Suprapubic skin (tissue), 4 donors: ENCODE measurements around the gene DCAF17. TPM values are rescaled to one million over a fixed set of nuclear protein-coding genes. Genes with fewer than 3 reads are reported as not detected.

Experiments used
- DNase-seq, 2 donors: peaks; one replicate each; pipeline ENCODE4 v3.0.0-alpha.2; 2019; ENCODE audit warnings: low spot score in 2 of 2
- H3K27ac ChIP-seq: fragments of 200-600 bp; sonication (generic); one replicate; pipeline ENCODE4 v1.5.1; 2019
- H3K27me3 ChIP-seq: fragments of 200-600 bp; sonication (generic); one replicate; pipeline ENCODE4 v1.5.1; 2019
- H3K36me3 ChIP-seq: fragments of 200-600 bp; sonication (generic); one replicate; pipeline ENCODE4 v1.5.1; 2019
- H3K4me1 ChIP-seq: fragments of 200-600 bp; sonication (generic); one replicate; pipeline ENCODE4 v1.5.1; 2019
- H3K4me3 ChIP-seq: fragments of 200-600 bp; sonication (generic); one replicate; pipeline ENCODE4 v1.5.1; 2019; ENCODE audit warnings: mild to moderate bottlenecking
- H3K9me3 ChIP-seq: fragments of 200-600 bp; sonication (generic); one replicate; pipeline ENCODE4 v1.5.1; 2019
- CTCF ChIP-seq, 2 donors: fragments of 200-600 bp in 1 of 2; fragments of 450-650 bp in 1 of 2; sonication (generic) in 1 of 2; IDR thresholded peaks; one replicate each; pipeline ENCODE4 v1.5.1; 2016 to 2019; ENCODE audit warnings: antibody characterized with exemption in 2 of 2, mild to moderate bottlenecking in 1 of 2, moderate library complexity in 1 of 2
- EP300 ChIP-seq: sonication (generic); formaldehyde crosslinking; IDR thresholded peaks from one replicate; pipeline ENCODE4 v1.6.1; 2017; ENCODE audit warnings: antibody characterized with exemption
- POLR2A ChIP-seq, 2 donors: fragments of 450-650 bp; IDR thresholded peaks; one replicate each; pipeline ENCODE4 v1.6.1; 2017; ENCODE audit warnings: antibody characterized with exemption in 2 of 2, mild to moderate bottlenecking in 2 of 2, moderate library complexity in 2 of 2
- POLR2AphosphoS5 ChIP-seq, 3 donors: sonication (generic); formaldehyde crosslinking; IDR thresholded peaks; one replicate each; pipeline ENCODE4 v1.6.1; 2017; ENCODE audit warnings: antibody characterized with exemption in 3 of 3
- WGBS: methylation state at CpG from one replicate; pipeline ENCODE4 v1.1.5; 2018; 5-methylcytosine and 5-hydroxymethylcytosine counted together
- total RNA-seq, 4 donors: library from RNA; depleted of rRNA; stranded (reverse); fragments of >200 nt; gene quantifications; one replicate each; pipeline ENCODE4 v1.1.0, GENCODE V29; 2016

Gene DCAF17
- total RNA-seq, 4 donors from 2014 or later = 12.1 to 25.1 (median 15.1) TPM

- WGBS = 89% methylated on average over 2 of the region's 2 CpGs
- no peak for DNase-seq
- Histone ChIP-seq H3K9me3 (no peaks in the 10 kb centered on the region), H3K4me3 (no peak overlapping the region), H3K27me3 (no peaks in the 10 kb centered on the region), H3K27ac (no peak overlapping the region), H3K36me3 (peaks cover 62% of the 10 kb centered on the region), H3K4me1 (no peaks in the 10 kb centered on the region)
- no peak for TF ChIP-seq POLR2A (IDR thresholded peaks at IDR 0.05)
- TF ChIP-seq POLR2AphosphoS5 (IDR thresholded peaks at IDR 0.05) = no peak
- TF ChIP-seq CTCF (IDR thresholded peaks at IDR 0.05) = no peak
- TF ChIP-seq EP300 = no peak
Observed at GRCh38 chr2:171447675-171448074, 13.6 kb downstream of the DCAF17 start.

DNA sequence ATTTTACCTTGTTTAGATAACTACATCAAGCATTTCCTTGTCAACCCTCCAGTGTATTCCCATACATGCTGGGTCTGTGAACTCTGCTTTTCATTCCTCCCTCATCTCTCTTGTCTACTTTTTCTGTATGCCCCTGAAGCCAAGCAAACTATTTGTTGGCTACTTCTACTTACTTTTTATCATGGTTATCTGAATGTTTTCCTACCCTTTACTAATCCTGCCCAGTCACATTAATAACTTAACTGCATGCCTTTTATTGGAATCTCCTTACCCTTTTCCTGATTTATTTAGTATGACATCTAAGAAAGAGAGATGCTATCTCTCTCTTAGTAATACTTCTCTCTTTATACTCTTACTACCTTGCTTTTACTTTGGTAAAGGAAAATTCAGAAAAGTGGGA, 17.0 kb downstream of the DCAF17 start:
- TF ChIP-seq CTCF (IDR thresholded peaks at IDR 0.05) (no peak), EP300 (no peak), POLR2AphosphoS5 (IDR thresholded peaks at IDR 0.05) (no peak), POLR2A (IDR thresholded peaks at IDR 0.05) (no peak)
- peaks cover 78% of the 10 kb centered on the region for H3K36me3 ChIP-seq

GRCh38 chr2:171452773-171453172, 18.7 kb downstream of the DCAF17 start:
- Histone ChIP-seq H3K27me3 (no peaks in the 10 kb centered on the region), H3K4me1 (no peaks in the 10 kb centered on the region), H3K9me3 (peaks cover 4% of the 10 kb centered on the region), H3K4me3 (no peak overlapping the region), H3K27ac (no peak overlapping the region), H3K36me3 (peaks cover 85% of the 10 kb centered on the region)
- 93% methylated on average over 4 of the region's 4 CpGs for WGBS
- DNase-seq = no peak
- TF ChIP-seq POLR2AphosphoS5 (IDR thresholded peaks at IDR 0.05) (no peak), POLR2A (IDR thresholded peaks at IDR 0.05) (no peak), CTCF (IDR thresholded peaks at IDR 0.05) (no peak), EP300 (no peak)

More for the DNA sequence above, 17.0 kb downstream of the DCAF17 start:
- Histone ChIP-seq H3K27ac (no peak overlapping the region), H3K9me3 (peaks cover 4% of the 10 kb centered on the region), H3K4me1 (no peaks in the 10 kb centered on the region), H3K4me3 (no peak overlapping the region), H3K27me3 (no peaks in the 10 kb centered on the region)
- DNase-seq = no peak

GRCh38 chr2:171459498-171459897, 25.5 kb downstream of the DCAF17 start:
- no peaks in the 10 kb centered on the region for H3K4me1 ChIP-seq
- no peaks in the 10 kb centered on the region for H3K27me3 ChIP-seq
- peaks cover 4% of the 10 kb centered on the region for H3K9me3 ChIP-seq
- no peak for DNase-seq
- no peak overlapping the region for H3K27ac ChIP-seq
- peaks cover 56% of the 10 kb centered on the region for H3K36me3 ChIP-seq
- TF ChIP-seq POLR2A (IDR thresholded peaks at IDR 0.05) (no peak), EP300 (no peak), CTCF (IDR thresholded peaks at IDR 0.05) (no peak), POLR2AphosphoS5 (IDR thresholded peaks at IDR 0.05) (no peak)
- no peak overlapping the region for H3K4me3 ChIP-seq

DNA sequence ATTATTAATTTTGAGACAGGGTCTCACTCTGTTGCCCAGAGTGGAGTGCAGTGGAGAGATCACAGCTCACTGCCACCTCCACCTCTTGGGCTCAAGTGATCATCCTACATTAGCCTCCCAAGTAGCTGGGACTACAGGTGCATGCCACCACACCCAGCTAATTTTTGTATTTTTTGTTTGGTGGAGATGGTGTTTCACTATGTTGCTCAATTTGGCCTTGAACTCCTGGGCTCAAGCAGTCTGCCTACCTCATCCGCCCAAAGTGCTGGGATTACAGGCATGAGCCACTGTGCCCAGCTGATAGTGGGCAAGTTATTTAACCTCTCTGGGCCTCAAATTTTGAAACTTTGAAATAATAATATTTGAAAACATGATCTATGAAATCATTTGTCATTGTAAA, 26.5 kb downstream of the DCAF17 start:
- Histone ChIP-seq H3K27me3 (no peaks in the 10 kb centered on the region), H3K27ac (no peak overlapping the region), H3K4me1 (no peaks in the 10 kb centered on the region), H3K36me3 (peaks cover 46% of the 10 kb centered on the region), H3K4me3 (no peak overlapping the region), H3K9me3 (peaks cover under 1% of the 10 kb centered on the region)
- WGBS = 100% methylated on average over 1 of the region's 1 CpG
- TF ChIP-seq POLR2AphosphoS5 (IDR thresholded peaks at IDR 0.05) (no peak), CTCF (IDR thresholded peaks at IDR 0.05) (no peak), POLR2A (IDR thresholded peaks at IDR 0.05) (no peak), EP300 (no peak)
- no peak for DNase-seq
